GM21360 (cell line): ENCODE data around the gene ORM1.
"Not testable (repeated sequence)": the region's sequence is repeated elsewhere in the genome, so short reads cannot be mapped to it uniquely, and the experiment has no call there.

Source experiments
- ATAC-seq: cut with Tn5 transposase; IDR thresholded peaks from one replicate; pipeline ENCODE4 v1.9.1; 2021; ENCODE audit warnings: mild to moderate bottlenecking, moderate library complexity; ENCODE audit not compliant: unreplicated experiment

ORM1 gene

GRCh38 chr9:114322831-114323531 is at the start of gene ORM1:
ORM1 (plus strand) TSS chr9:114323098; CDS start chr9:114323134, 36 bp downstream.
- not testable (repeated sequence) for ATAC-seq

DNA sequence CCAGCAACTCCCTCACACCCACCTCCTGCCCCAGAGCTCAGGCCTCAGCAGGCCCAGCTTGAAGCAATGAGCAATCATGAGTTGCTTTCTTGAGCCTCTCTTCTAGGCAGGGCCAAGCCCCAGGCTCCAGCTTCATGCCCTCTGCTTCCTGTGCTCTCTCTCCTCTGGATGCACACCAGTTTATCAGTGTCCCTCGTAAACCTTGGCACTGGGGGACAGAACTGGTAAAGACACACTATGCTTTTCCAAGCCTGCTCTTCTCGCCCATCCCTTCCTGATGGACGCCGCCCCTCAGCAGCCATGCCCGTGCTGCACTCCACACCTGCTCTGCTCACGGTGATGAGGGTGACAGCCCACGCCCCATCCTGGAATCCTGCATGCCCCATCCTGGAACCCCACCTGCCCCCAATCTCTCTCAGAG is 49.4 kb upstream of the ORM1 start:
- ATAC-seq, result no peak

DNA sequence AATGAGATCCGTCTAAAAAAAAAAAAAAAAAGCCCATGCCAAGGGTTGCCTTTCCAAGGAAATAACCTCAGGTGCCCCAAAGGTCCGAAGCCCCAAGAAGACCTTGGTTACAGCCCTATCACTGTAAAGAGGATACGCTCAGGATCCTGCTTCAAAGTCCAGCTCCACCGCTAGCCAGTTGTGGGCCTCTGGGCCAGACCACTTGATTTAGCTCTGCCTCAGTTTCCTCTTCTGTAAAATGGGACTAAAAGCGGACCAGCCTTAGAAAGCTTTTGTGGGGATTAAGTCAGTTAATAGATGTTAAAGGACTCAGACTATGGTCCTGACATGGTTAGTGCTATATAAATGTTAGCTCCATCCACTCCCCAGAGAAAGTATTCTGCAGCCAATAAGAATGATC is 48.7 kb upstream of the ORM1 start:
- ATAC-seq, result no peak

DNA sequence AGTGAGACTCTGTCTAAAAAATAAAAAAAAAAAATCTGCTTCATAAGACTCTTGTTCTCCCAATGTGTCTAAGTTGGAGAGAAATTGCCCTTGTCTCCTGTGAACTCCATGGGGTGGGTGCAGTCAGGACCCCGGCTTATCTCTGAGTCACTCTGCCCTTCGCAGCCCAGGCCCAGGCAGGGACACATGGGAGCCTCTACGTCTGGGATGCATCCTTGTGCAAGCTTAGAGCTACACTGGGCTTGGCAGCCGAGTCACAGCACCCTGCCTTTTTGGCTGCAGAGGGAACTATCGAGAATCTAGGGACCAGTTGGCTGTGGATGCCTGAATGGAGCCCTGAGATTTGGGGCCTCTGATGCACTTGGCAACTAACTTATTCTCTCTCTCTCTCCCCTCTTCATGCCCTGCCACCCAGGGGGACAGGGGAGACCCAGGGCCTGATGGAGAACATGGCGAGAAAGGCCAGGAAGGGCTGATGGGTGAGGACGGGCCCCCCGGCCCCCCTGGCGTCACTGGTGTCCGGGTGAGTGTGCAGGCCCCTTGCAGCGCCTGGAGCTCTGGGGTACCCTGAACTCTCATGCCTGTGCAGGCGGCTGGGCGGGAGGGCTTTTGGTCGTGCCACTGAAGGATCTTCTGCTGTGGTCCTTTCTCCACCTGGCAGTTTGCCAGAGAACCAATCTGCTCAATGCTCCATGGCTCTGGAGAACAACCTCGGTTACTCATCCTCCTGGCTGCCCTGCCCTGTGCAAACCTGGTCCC is 47.5 kb upstream of the ORM1 start:
- ATAC-seq, result no peak

- no peak for ATAC-seq
Measured at GRCh38 chr9:114276908-114277821, 45.7 kb upstream of the ORM1 start.

- no peak for ATAC-seq
Measured at GRCh38 chr9:114278356-114278755, 44.5 kb upstream of the ORM1 start.

DNA sequence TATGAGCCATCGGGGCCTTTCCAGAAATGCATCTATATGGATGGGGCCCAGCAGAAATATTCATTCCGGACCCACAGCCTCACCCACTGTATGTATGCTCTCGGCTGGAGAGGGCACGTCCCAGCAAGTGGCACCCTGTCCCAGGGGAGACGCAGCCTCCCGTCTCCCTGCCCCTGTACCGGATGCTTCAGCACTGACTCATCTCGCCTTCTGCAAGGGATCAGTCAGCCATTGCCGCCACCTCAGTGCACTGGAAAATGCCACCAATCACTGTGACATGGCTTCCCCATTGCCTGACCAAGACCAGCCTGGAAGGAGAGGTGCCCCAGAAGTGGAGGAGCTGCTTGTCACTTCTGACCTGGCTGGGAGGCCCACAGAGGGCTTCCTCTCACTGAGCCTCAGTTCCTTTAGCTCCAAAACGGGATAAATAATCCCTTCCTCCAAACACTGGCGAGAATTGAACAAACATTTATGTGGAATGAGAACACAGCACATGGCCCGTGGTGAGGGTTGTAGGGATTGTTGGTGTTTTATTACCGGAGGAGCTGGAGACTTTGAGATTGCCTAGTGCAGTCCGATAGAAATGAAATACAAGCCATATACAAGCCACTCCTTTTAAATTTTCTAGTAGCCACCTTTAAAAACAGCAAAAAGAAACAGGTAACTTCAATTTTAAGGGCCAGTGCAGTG is 43.9 kb upstream of the ORM1 start:
- no peak for ATAC-seq

DNA sequence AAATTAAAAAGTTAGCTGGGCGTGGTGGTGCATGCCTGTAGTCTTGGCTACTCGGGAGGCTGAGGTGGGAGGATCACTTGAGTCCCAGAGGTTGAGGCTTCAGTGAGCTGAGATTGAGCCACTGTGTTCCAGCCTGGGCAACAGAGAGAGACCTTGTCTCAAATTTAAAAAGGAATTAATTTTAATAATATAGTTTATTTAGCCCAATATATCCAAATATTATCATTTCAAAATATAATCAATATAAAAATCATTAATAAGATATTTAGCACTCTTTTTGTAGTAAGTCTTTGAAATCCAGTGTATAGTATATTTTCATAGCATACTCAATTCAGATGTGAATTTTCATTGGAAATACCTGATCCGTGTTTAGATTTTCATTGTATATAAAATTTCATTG is 43.2 kb upstream of the ORM1 start:
- no peak for ATAC-seq

DNA sequence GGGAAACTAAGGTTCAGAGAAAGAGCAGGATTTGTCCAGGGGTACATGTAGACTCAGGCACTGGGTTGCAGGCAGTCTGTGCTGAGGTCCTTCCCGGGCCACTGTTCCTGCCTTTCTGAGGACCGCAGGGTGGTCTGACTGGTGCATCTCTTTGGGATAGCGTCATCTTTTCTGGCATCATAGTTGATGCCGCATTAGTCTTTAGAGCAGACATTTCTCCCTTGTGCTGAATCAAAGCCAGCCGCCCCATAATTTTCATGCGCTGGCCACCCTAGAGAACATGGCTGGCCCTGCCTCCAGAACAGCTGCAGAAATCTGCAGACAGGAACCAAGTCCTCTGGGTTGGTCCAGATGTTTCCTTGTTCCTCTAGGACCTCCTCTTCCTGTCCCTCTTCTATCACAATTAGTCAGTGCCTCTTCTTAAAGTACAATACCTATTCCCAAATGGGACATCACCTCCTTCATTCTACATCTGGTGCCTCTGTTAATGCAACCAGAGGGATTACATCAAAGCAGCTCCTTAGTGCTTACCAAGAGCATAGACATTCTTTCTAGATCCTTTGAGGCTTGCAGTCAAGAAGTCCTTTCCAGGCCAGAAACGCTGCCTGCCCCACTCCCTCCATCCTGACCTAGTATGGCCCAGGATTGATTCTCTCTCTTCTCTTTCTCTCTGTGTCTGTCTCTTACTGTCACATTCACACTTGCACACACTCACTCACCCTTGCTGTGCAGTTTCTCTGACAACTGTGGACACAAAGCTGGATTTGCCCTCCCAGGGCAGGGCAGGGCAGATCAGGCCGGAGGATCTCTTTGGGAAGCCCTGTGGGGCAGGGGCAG is 42.0 kb upstream of the ORM1 start:
- ATAC-seq, result no peak

GRCh38 chr9:114281473-114282103 is 41.3 kb upstream of the ORM1 start:
- ATAC-seq, result no peak

- no peak for ATAC-seq
Measured at GRCh38 chr9:114282104-114282485, 40.8 kb upstream of the ORM1 start.

DNA sequence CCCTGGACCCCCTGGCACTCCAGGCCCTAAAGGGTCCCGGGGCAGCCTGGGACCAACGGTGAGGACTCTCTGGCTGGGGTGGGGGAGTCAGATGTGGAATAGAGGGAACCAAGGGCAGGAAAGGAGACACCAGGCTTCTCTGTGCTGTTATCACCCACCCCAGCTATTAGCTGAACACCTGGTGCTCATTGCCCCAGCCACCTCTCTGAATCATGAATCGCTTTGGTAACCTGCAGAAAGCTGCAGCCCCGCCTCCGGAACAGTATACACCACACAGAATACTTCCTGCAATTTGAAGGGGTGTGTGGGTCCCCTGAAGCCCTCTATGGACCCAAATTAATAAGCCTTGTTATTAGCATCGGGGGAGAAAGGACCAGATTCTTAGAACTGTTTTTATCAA is 40.4 kb upstream of the ORM1 start:
- ATAC-seq, result no peak

DNA sequence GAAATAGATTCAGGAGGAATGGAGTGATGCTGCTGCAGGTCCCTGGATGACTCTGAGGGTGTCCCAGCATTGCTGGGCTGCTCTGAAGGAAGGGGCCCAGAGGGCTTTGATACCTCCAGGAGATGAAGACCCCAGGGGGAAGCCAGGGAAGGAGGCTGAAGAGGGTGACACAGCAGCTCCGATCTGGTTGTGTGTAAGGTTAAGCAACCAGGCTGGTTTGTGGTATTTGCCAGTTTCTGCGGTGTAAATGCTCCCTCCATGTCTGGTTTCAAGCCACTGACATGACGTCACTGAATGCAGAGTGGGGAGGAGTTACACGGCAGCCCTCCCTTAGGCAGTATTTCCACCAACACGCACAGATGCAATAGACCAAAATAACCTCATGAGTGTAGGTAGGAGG is 40.0 kb upstream of the ORM1 start:
- ATAC-seq, result no peak

DNA sequence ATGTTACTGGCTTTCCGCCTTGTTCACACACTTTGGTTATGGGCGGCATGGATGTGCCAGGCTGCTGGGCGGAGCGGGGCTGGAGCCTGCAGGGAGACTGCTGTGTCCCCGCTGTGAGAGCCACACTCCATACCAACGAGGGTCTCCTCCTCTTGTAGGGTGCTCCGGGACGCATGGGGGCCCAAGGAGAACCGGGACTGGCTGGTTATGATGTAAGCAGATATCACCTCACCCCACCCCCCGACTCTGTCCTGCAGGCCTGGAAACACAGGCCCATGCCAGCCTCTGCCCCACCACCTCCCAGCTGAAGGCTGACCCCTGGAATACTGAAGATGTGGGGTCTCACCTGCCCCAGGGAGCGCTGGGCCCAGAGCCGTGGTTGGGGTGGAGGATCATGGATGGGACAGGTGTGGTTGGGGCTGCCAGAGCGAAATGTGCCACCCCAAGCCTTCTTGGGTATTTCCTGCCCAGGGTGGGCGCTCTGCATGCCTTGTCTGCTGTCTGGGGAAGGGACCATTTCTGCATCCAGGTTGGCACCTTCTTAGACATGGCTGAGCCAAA is 39.3 kb upstream of the ORM1 start:
- no peak for ATAC-seq

DNA sequence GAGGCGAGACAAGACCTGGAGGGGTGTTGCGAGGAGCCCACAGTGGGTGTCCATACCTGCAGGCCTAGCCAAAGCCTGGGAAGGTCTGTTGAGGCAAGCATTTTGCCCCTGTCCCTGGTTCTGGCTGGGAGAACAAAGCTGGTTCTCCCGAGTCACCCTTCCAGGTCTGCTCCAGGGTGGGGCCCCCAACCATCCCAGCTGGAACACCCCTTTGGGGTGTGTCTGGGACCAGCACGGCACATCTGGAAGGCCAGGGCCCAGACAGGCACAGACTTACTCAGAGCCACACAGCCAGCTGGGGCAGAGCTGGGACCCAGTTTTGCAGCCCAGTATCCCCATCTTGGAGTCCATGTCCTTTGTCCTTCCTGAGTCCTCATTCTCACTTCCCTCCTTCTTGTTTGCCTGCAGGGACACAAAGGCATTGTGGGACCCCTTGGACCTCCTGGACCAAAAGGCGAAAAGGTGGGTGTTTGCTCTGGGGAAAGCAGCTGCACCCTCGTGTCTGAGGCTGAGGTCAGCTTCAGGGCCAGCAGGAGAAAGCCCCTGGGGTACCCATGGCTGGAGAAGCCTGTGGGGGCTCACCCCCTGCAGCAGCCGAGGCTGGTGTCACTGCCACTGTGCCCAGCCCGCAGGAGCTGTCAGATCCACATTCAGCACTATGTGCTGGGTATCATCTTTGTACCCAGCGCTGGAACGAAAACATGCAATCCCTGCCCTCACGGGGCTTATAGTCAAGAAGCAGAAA is 38.4 kb upstream of the ORM1 start:
- no peak for ATAC-seq

- no peak for ATAC-seq
Measured at GRCh38 chr9:114285166-114285867, 37.6 kb upstream of the ORM1 start.

GRCh38 chr9:114286146-114286679 is 36.7 kb upstream of the ORM1 start:
- ATAC-seq, result no peak
